ENCODE measurements around the gene MAGED2.

The MAGED2 gene

GRCh38 chrX:54865208-54865607, 57.7 kb downstream of the MAGED2 start:
- in situ Hi-C loops (cut with HindIII; ENCODE audit: low sequenced_read_pairs), result no loop called here
- TF ChIP-seq, protein P1, sequence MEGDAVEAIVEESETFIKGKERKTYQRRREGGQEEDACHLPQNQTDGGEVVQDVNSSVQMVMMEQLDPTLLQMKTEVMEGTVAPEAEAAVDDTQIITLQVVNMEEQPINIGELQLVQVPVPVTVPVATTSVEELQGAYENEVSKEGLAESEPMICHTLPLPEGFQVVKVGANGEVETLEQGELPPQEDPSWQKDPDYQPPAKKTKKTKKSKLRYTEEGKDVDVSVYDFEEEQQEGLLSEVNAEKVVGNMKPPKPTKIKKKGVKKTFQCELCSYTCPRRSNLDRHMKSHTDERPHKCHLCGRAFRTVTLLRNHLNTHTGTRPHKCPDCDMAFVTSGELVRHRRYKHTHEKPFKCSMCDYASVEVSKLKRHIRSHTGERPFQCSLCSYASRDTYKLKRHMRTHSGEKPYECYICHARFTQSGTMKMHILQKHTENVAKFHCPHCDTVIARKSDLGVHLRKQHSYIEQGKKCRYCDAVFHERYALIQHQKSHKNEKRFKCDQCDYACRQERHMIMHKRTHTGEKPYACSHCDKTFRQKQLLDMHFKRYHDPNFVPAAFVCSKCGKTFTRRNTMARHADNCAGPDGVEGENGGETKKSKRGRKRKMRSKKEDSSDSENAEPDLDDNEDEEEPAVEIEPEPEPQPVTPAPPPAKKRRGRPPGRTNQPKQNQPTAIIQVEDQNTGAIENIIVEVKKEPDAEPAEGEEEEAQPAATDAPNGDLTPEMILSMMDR (IDR thresholded peaks at IDR 0.05; ENCODE audit: low read depth, low read length, missing control alignments), result no peak
- H3K4me3 ChIP-seq (ENCODE audit: low read depth, low read length), result no peak overlapping the region
- no peak for DNase-seq (ENCODE audit: low read depth)
